H1 (cell line): Measurements from ENCODE around the gene CMSS1.

Experiments
- EGR1 ChIP-seq: IDR thresholded peaks from 2 replicates; pipeline ENCODE4 v1.6.1; 2011; ENCODE audit warnings: low read depth, low read length, borderline replicate concordance
- EZH2 ChIP-seq: fragments of 200-600 bp; sonication (generic); IDR thresholded peaks from 2 replicates; pipeline ENCODE4 v1.7.1; 2012; ENCODE audit warnings: low read depth, mild to moderate bottlenecking, moderate library complexity, low read length, inconsistent platforms; ENCODE audit not compliant: severe bottlenecking
- FOSL1 ChIP-seq: IDR thresholded peaks from 2 replicates; pipeline ENCODE4 v1.6.1; 2011; ENCODE audit warnings: mild to moderate bottlenecking, low read depth, low read length, moderate library complexity; ENCODE audit not compliant: insufficient read depth
- HDAC6 ChIP-seq: IDR thresholded peaks from one replicate; pipeline ENCODE4 v1.7.1; 2012; ENCODE audit warnings: low read depth, mild to moderate bottlenecking, inconsistent platforms, low read length, moderate library complexity
- PHF8 ChIP-seq: fragments of 200-600 bp; sonication (generic); conservative IDR thresholded peaks from 2 replicates; pipeline ENCODE4 v1.7.1; 2012; ENCODE audit warnings: low read depth, mild to moderate bottlenecking, inconsistent platforms, low read length, moderate library complexity
- POLR2A ChIP-seq, 2 experiments: IDR thresholded peaks; 1 replicate in 1 of 2; 2 replicates in 1 of 2; pipeline ENCODE4 v1.6.1; 2011; ENCODE audit warnings: low read depth in 2 of 2, low read length in 2 of 2, mild to moderate bottlenecking in 2 of 2; ENCODE audit errors: control extremely low read depth in 1 of 2
- POLR2AphosphoS5 ChIP-seq: IDR thresholded peaks from 2 replicates; pipeline ENCODE4 v1.6.1; 2011; ENCODE audit warnings: low read depth, low read length
- RAD21 ChIP-seq, 2 experiments: IDR thresholded peaks in 1 of 2; conservative IDR thresholded peaks in 1 of 2; 2 replicates each; pipeline ENCODE4 v1.6.1; 2011; ENCODE audit warnings: low read depth in 2 of 2, low read length in 2 of 2, improper control_type of control experiment in 1 of 2, inconsistent platforms in 1 of 2, mild to moderate bottlenecking in 1 of 2, moderate library complexity in 1 of 2
- RNF2 ChIP-seq: fragments of 200-900, 300-1000 bp; sonication (generic); IDR thresholded peaks from 2 replicates; pipeline ENCODE4 v1.7.1; 2016; ENCODE audit warnings: borderline replicate concordance, low read depth, mild to moderate bottlenecking, antibody characterized with exemption, low read length; ENCODE audit not compliant: poor library complexity, severe bottlenecking; ENCODE audit errors: missing control alignments
- TCF12 ChIP-seq: IDR thresholded peaks from 2 replicates; pipeline ENCODE4 v1.6.1; 2011; ENCODE audit warnings: low read depth, mild to moderate bottlenecking, low read length
- TF ChIP-seq, protein P1 (sequence below): IDR thresholded peaks from 2 replicates; pipeline ENCODE4 v1.6.1; 2011; ENCODE audit warnings: low read depth, mild to moderate bottlenecking, low read length; ENCODE audit not compliant: insufficient read depth
- TF ChIP-seq, protein P2 (sequence below), 3 experiments: IDR thresholded peaks; 1 replicate in 2 of 3; 2 replicates in 1 of 3; pipeline versions ENCODE4 v1.5.1 to v1.6.1; 2011; ENCODE audit warnings: low read length in 3 of 3, mild to moderate bottlenecking in 3 of 3, inconsistent platforms in 2 of 3, low read depth in 1 of 3, moderate library complexity in 1 of 3; ENCODE audit not compliant: insufficient read depth in 1 of 3; ENCODE audit errors: control extremely low read depth in 1 of 3

DNA sequence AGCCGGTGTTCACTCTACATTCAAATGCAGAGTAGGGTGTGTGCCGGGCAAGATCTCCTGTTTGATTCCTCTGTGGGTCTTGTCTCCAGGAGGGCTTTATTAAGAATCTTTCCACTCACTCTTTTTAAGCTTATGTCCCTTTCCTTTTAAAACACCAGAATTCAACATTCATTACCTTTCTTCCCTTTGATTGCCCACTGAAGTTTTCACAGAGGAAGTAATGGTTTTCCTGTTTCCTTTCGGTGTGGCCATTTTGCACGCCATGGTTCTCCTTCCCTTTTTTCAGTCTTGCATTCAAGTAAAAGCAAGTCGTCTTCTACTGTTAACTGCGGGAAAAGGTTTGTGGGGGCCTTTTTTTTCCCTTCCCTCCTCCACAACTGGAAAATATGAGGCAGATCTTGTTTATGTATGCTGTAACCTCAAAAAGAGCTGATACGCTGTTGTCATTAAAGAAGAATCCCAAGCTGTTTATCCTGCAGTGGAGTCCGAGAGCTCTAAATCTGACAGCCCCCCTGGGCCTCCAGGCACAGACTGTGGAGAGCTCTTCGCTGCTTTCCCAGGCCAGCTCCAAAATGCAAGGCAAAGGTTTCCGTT, 256.1 kb downstream of the CMSS1 start:
- TF ChIP-seq HDAC6, result no peak
- no peak for TF ChIP-seq EZH2
- TF ChIP-seq, protein P1, sequence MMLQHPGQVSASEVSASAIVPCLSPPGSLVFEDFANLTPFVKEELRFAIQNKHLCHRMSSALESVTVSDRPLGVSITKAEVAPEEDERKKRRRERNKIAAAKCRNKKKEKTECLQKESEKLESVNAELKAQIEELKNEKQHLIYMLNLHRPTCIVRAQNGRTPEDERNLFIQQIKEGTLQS, result no peak
- TF ChIP-seq POLR2A (IDR thresholded peaks at IDR 0.05; ENCODE audit: control extremely low read depth in 1 of 2, low read depth in 2 of 2, low read length in 2 of 2), result no peak
- TF ChIP-seq EGR1, result no peak
- TF ChIP-seq TCF12, result no peak
- no peak for TF ChIP-seq POLR2AphosphoS5
- no peak for TF ChIP-seq FOSL1
- TF ChIP-seq, protein P2, sequence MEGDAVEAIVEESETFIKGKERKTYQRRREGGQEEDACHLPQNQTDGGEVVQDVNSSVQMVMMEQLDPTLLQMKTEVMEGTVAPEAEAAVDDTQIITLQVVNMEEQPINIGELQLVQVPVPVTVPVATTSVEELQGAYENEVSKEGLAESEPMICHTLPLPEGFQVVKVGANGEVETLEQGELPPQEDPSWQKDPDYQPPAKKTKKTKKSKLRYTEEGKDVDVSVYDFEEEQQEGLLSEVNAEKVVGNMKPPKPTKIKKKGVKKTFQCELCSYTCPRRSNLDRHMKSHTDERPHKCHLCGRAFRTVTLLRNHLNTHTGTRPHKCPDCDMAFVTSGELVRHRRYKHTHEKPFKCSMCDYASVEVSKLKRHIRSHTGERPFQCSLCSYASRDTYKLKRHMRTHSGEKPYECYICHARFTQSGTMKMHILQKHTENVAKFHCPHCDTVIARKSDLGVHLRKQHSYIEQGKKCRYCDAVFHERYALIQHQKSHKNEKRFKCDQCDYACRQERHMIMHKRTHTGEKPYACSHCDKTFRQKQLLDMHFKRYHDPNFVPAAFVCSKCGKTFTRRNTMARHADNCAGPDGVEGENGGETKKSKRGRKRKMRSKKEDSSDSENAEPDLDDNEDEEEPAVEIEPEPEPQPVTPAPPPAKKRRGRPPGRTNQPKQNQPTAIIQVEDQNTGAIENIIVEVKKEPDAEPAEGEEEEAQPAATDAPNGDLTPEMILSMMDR (IDR thresholded peaks at IDR 0.05; ENCODE audit: control extremely low read depth in 1 of 3, insufficient read depth in 1 of 3, low read depth in 1 of 3, low read length in 3 of 3), result no peak
- no peak for TF ChIP-seq PHF8
- no peak for TF ChIP-seq RNF2
- no peak; a peak in 1 of 4 replicates for TF ChIP-seq RAD21 (IDR thresholded peaks at IDR 0.05 in 1 of 2, conservative IDR thresholded peaks at IDR 0.05 in 1 of 2; ENCODE audit: low read depth in 2 of 2, low read length in 2 of 2)
